Spleen (tissue), 11 donors: Measurements from ENCODE around the gene KRT6B. TPM values are rescaled to one million over a fixed set of nuclear protein-coding genes. Genes with fewer than 3 reads are reported as not detected.

ENCODE experiments used
- DNase-seq: peaks from one replicate; pipeline ENCODE4 v3.0.0-alpha.2; 2020
- H3K27ac ChIP-seq, 8 donors: fragments of 200-600 bp; sonication (generic) in 7 of 8; 1 replicate in 4 of 8; 2 replicates in 4 of 8; pipeline versions ENCODE4 v1.5.0 to v1.8.0; 2016 to 2021; ENCODE audit warnings: inconsistent platforms in 4 of 8, mild to moderate bottlenecking in 4 of 8, moderate library complexity in 1 of 8
- H3K27me3 ChIP-seq, 7 donors: fragments of 200-600 bp; sonication (generic) in 6 of 7; replicated peaks in 1 of 7; 1 replicate in 4 of 7; 2 replicates in 3 of 7; pipeline versions ENCODE4 v1.5.0 to v1.8.0; 2016 to 2021; ENCODE audit warnings: inconsistent platforms in 3 of 7, mild to moderate bottlenecking in 1 of 7
- H3K36me3 ChIP-seq, 6 donors: fragments of 200-600 bp; sonication (generic) in 5 of 6; 1 replicate in 4 of 6; 2 replicates in 2 of 6; pipeline versions ENCODE4 v1.5.0 to v1.8.0; 2016 to 2021; ENCODE audit warnings: inconsistent platforms in 2 of 6
- H3K4me1 ChIP-seq, 6 donors: fragments of 200-600 bp; sonication (generic) in 5 of 6; 1 replicate in 3 of 6; 2 replicates in 3 of 6; pipeline versions ENCODE4 v1.5.0 to v1.8.0; 2016 to 2021; ENCODE audit warnings: inconsistent platforms in 3 of 6
- H3K4me3 ChIP-seq, 8 donors: fragments of 200-600 bp; sonication (generic) in 7 of 8; 1 replicate in 4 of 8; 2 replicates in 4 of 8; pipeline versions ENCODE4 v1.5.0 to v1.8.0; 2016 to 2021; ENCODE audit warnings: inconsistent platforms in 4 of 8, mild to moderate bottlenecking in 4 of 8, moderate library complexity in 2 of 8
- H3K9me3 ChIP-seq, 8 donors: fragments of 200-600 bp; sonication (generic) in 7 of 8; 1 replicate in 4 of 8; 2 replicates in 4 of 8; pipeline versions ENCODE4 v1.5.0 to v1.8.0; 2016 to 2021; ENCODE audit warnings: inconsistent platforms in 4 of 8
- CTCF ChIP-seq, 11 experiments: fragments of 200-600 bp in 7 of 11; fragments of 450-650 bp in 4 of 11; sonication (generic) in 4 of 11; IDR thresholded peaks in 8 of 11; conservative IDR thresholded peaks in 3 of 11; 1 replicate in 7 of 11; 2 replicates in 4 of 11; pipeline versions ENCODE4 v1.4.0 to v1.8.0; 2016 to 2021; ENCODE audit warnings: antibody characterized with exemption in 11 of 11, inconsistent platforms in 4 of 11, mild to moderate bottlenecking in 1 of 11
- POLR2A ChIP-seq, 3 donors: fragments of 450-650 bp; IDR thresholded peaks; one replicate each; pipeline ENCODE4 v1.5.1; 2017; ENCODE audit warnings: antibody characterized with exemption in 3 of 3, mild to moderate bottlenecking in 1 of 3
- POLR2AphosphoS5 ChIP-seq, 3 donors: sonication (generic); formaldehyde crosslinking; IDR thresholded peaks; one replicate each; pipeline ENCODE4 v1.5.1; 2017; ENCODE audit warnings: antibody characterized with exemption in 3 of 3
- WGBS, 5 donors: extraction: QIAGEN DNeasy Blood & Tissue Kit in 3 of 5; methylation state at CpG; one replicate each; pipeline versions ENCODE4 v1.1.5 to v1.1.7; 2013 to 2018; 5-methylcytosine and 5-hydroxymethylcytosine counted together
- intact Hi-C: fragments of 100-400 bp; cut with DNase I; formaldehyde crosslinking; loops from one replicate; pipeline ENCODE4 v1.15.0; 2023; ENCODE audit warnings: low total_unique reads
- polyA plus RNA-seq, 3 donors: library from polyadenylated mRNA; stranded (reverse); fragments of 200-250 nt; gene quantifications; one replicate each; pipeline ENCODE4 v1.2.1, GENCODE V29; 2013
- total RNA-seq, 7 donors: library from RNA; depleted of rRNA in 3 of 7; stranded (reverse); fragments of >200 nt in 3 of 7; fragmentation: NEBNext Ultra II Directional in 4 of 7; extraction: Animal tissue kit (Norgen Biotek cat#: 25700) in 4 of 7; gene quantifications; one replicate each; pipeline versions ENCODE4 v1.1.0 to v1.2.1, GENCODE V29; 2016 to 2021
- donor health status: healthy with polysubstance abuse.
- donor health status: DM: no; HTN: no; CAD: no; lungs with moderate emphysema.
- donor health status: DM: no; HTN: no; CAD: no.
- donor health status: Bipolar disorder and iron deficiency.
- donor health status: healthy.
- donor health status: DM: no; HTN: no; CAD: no.
- donor health status: DM: yes; HTN: yes; CAD: no.

KRT6B gene
- total and polyA plus RNA-seq, 10 donors = 0.03 to 0.10 (median 0.04) TPM; not detected in 7

GRCh38 chr12:52469853-52470252 is 17.9 kb upstream of the KRT6B start:
- Histone ChIP-seq H3K27ac (no peak overlapping the region), H3K4me1 (no peaks in the 10 kb centered on the region), H3K27me3 (no peaks in the 10 kb centered on the region), H3K4me3 (no peak overlapping the region), H3K36me3 (no peaks in the 10 kb centered on the region), H3K9me3 (no peaks in the 10 kb centered on the region)
- DNase-seq = no peak
- WGBS, 5 donors = 68 to 83% (median 79%) methylated on average over 3 to 4 of the region's 4 CpGs
- TF ChIP-seq CTCF (IDR thresholded peaks at IDR 0.05 in 8 of 11, conservative IDR thresholded peaks at IDR 0.05 in 3 of 11) (no peak), POLR2AphosphoS5 (IDR thresholded peaks at IDR 0.05) (no peak), POLR2A (IDR thresholded peaks at IDR 0.05) (no peak)
- intact Hi-C loops = no loop called here

- Histone ChIP-seq H3K4me1 (no peaks in the 10 kb centered on the region), H3K27ac (no peak overlapping the region), H3K9me3 (no peaks in the 10 kb centered on the region), H3K27me3 (no peaks in the 10 kb centered on the region), H3K4me3 (no peak overlapping the region), H3K36me3 (no peaks in the 10 kb centered on the region)
- intact Hi-C loops = no loop called here
- WGBS, 5 donors = 45 to 59% (median 53%) methylated on average over 2 of the region's 2 CpGs
- DNase-seq = no peak
- TF ChIP-seq POLR2AphosphoS5 (IDR thresholded peaks at IDR 0.05) = no peak
- no peak for TF ChIP-seq POLR2A (IDR thresholded peaks at IDR 0.05)
- TF ChIP-seq CTCF (IDR thresholded peaks at IDR 0.05 in 8 of 11, conservative IDR thresholded peaks at IDR 0.05 in 3 of 11) = no peak
These were observed 13.0 kb upstream of the KRT6B start for GRCh38 chr12:52464897-52465296.

- H3K27me3 ChIP-seq = no peaks in the 10 kb centered on the region
- H3K36me3 ChIP-seq = no peaks in the 10 kb centered on the region
- intact Hi-C loops = no loop called here
- H3K4me3 ChIP-seq = no peak overlapping the region
- H3K4me1 ChIP-seq = no peaks in the 10 kb centered on the region
- TF ChIP-seq POLR2AphosphoS5 (IDR thresholded peaks at IDR 0.05) (no peak), POLR2A (IDR thresholded peaks at IDR 0.05) (no peak), CTCF (IDR thresholded peaks at IDR 0.05 in 8 of 11, conservative IDR thresholded peaks at IDR 0.05 in 3 of 11) (no peak)
- WGBS, 5 donors = 63 to 76% (median 68%) methylated on average over 5 of the region's 5 CpGs
- no peak for DNase-seq
- no peak overlapping the region for H3K27ac ChIP-seq
- H3K9me3 ChIP-seq = no peaks in the 10 kb centered on the region
These were observed 9.7 kb upstream of the KRT6B start for GRCh38 chr12:52461693-52462092.

- DNase-seq = no peak
- Histone ChIP-seq H3K4me1 (no peaks in the 10 kb centered on the region), H3K27me3 (no peaks in the 10 kb centered on the region), H3K27ac (no peak overlapping the region), H3K36me3 (no peaks in the 10 kb centered on the region), H3K9me3 (no peaks in the 10 kb centered on the region), H3K4me3 (no peak overlapping the region)
- intact Hi-C loops = no loop called here
- TF ChIP-seq POLR2A (IDR thresholded peaks at IDR 0.05) = no peak
- no peak for TF ChIP-seq POLR2AphosphoS5 (IDR thresholded peaks at IDR 0.05)
- TF ChIP-seq CTCF (IDR thresholded peaks at IDR 0.05 in 8 of 11, conservative IDR thresholded peaks at IDR 0.05 in 3 of 11) = no peak
- WGBS, 5 donors = 85 to 91% (median 90%) methylated on average over 5 of the region's 5 CpGs
These were observed 6.9 kb upstream of the KRT6B start for GRCh38 chr12:52458861-52459260.
